HepG2 (cell line): ENCODE measurements around the gene NPHS1. TPM values are rescaled to one million over a fixed set of nuclear protein-coding genes. Genes with fewer than 3 reads are reported as not detected.

Source experiments
- ATAC-seq: fragments of 200-7000 bp; cut with Tn5 transposase; 3 replicates; pipeline ENCODE4 v1.9.1; 2020; ENCODE audit warnings: mild to moderate bottlenecking, moderate library complexity
- BruUV-seq: library from RNA; stranded (reverse); fragments of 400-500 nt; replicated peaks from 2 replicates; lab custom pipeline; 2021; lab: Mats Ljungman, UMichigan
- CTCF ChIA-PET: fragments of 300-600 bp; formaldehyde crosslinking; extraction: SDS; loops from one replicate; lab custom pipeline; 2021; ENCODE audit warnings: low total read pairs, inconsistent platforms, low intra/inter-chr PET ratio; lab: Yijun Ruan, JAX
- POLR2A ChIA-PET: fragments of 350-600 bp; sonication (Branson Sonifier 250); formaldehyde crosslinking; loops from one replicate; lab custom pipeline; 2020; ENCODE audit warnings: antibody characterized with exemption, inconsistent platforms; lab: Yijun Ruan, JAX
- DNase-seq: peaks from one replicate; pipeline ENCODE4 v3.0.0-alpha.2; 2015; ENCODE audit warnings: low spot score
- FAIRE-seq: peaks from 3 replicates; lab custom pipeline; 2011; peaks lifted over from hg19 to GRCh38; lab: Jason Lieb, UNC
- H2AFZ ChIP-seq: one replicate; pipeline ENCODE4 v1.6.1; 2011; ENCODE audit warnings: low read length, inconsistent platforms
- H3K27ac ChIP-seq: fragments of 300-600 bp; 3 replicates; pipeline ENCODE4 v1.8.0; 2011; ENCODE audit warnings: mixed run types, mild to moderate bottlenecking, mixed read lengths, low read length, inconsistent platforms; ENCODE audit not compliant: insufficient read depth; ENCODE audit errors: extremely low read length
- H3K27me3 ChIP-seq, 2 experiments: fragments of 200-600 bp in 1 of 2; 2 replicates in 1 of 2; 3 replicates in 1 of 2; pipeline versions ENCODE4 v1.6.0 to v1.8.0; 2011; ENCODE audit warnings: low read length in 2 of 2, mild to moderate bottlenecking in 2 of 2, moderate library complexity in 2 of 2, inconsistent platforms in 1 of 2; ENCODE audit not compliant: insufficient read depth in 2 of 2, control insufficient read depth in 1 of 2
- H3K36me3 ChIP-seq, 2 experiments: fragments of 200-600 bp in 1 of 2; replicated peaks in 1 of 2; 2 replicates in 1 of 2; 3 replicates in 1 of 2; pipeline versions ENCODE4 v1.5.1 to v1.8.0; 2011; ENCODE audit warnings: low read length in 2 of 2, inconsistent platforms in 1 of 2; ENCODE audit not compliant: insufficient read depth in 2 of 2, control insufficient read depth in 1 of 2
- H3K4me1 ChIP-seq: 2 replicates; pipeline ENCODE4 v1.5.1; 2012; ENCODE audit warnings: low read length, inconsistent platforms; ENCODE audit not compliant: insufficient read depth
- H3K4me2 ChIP-seq: 2 replicates; pipeline ENCODE4 v1.6.0; 2011; ENCODE audit warnings: low read depth, low read length, inconsistent platforms
- H3K4me3 ChIP-seq, 3 experiments: fragments of 200-600 bp in 1 of 3; sonication (generic), shearing (Covaris generic) in 1 of 3; replicated peaks in 1 of 3; 2 replicates each; pipeline ENCODE4 v1.5.1; 2011 to 2016; ENCODE audit warnings: low read length in 3 of 3, inconsistent platforms in 2 of 3, low read depth in 2 of 3, mild to moderate bottlenecking in 2 of 3, control low read depth in 1 of 3, mixed read lengths in 1 of 3; ENCODE audit not compliant: insufficient read depth in 1 of 3
- H3K79me2 ChIP-seq: one replicate; pipeline ENCODE4 v1.6.1; 2011; ENCODE audit warnings: low read length, inconsistent platforms; ENCODE audit not compliant: insufficient read depth
- H3K9ac ChIP-seq: 2 replicates; pipeline ENCODE4 v1.6.0; 2011; ENCODE audit warnings: mild to moderate bottlenecking, low read depth, low read length, inconsistent platforms; ENCODE audit not compliant: insufficient read depth
- H3K9me3 ChIP-seq: 2 replicates; pipeline ENCODE4 v1.5.1; 2012; ENCODE audit warnings: mild to moderate bottlenecking, low read length
- H4K20me1 ChIP-seq: 2 replicates; pipeline ENCODE4 v1.6.0; 2011; ENCODE audit warnings: inconsistent platforms, mild to moderate bottlenecking, low read length, moderate library complexity; ENCODE audit not compliant: insufficient read depth
- SAP130 ChIP-seq: IDR thresholded peaks from 2 replicates; pipeline ENCODE4 v1.6.1; 2016; ENCODE audit warnings: low read depth
- UBTF ChIP-seq: sonication (generic); formaldehyde crosslinking; IDR thresholded peaks from 2 replicates; pipeline ENCODE4 v1.4.0; 2020; ENCODE audit warnings: mild to moderate bottlenecking, missing genetic modification reagents
- ZFP62 ChIP-seq: sonication (generic); formaldehyde crosslinking; IDR thresholded peaks from 2 replicates; pipeline ENCODE4 v1.4.0; 2020; ENCODE audit warnings: missing genetic modification reagents
- ZNF121 ChIP-seq: sonication (generic); formaldehyde crosslinking; IDR thresholded peaks from 2 replicates; pipeline ENCODE4 v1.5.0; 2020; ENCODE audit warnings: mild to moderate bottlenecking, missing genetic modification reagents
- ZNF160 ChIP-seq: sonication (generic); formaldehyde crosslinking; IDR thresholded peaks from 2 replicates; pipeline ENCODE4 v1.8.0; 2022; ENCODE audit warnings: mild to moderate bottlenecking, inconsistent platforms, missing genetic modification reagents
- WGBS: methylation state at CpG from one replicate; pipeline ENCODE4 v1.1.6; 2017; ENCODE audit warnings: low lambda C conversion rate; 5-methylcytosine and 5-hydroxymethylcytosine counted together
- in situ Hi-C: cut with HindIII; loops from 2 replicates; pipeline ENCODE4 v1.10.0; 2017; ENCODE audit warnings: low pct_unique_long_range_greater_than_20kb; ENCODE audit not compliant: extremely low pct_ligation_motif_present
- intact Hi-C: fragments of 100-400 bp; cut with micrococcal nuclease; formaldehyde crosslinking; loops from one replicate; pipeline ENCODE4 v1.10.0; 2022; ENCODE audit not compliant: unreplicated experiment
- polyA plus RNA-seq, 8 experiments: library from polyadenylated mRNA; depleted of rRNA in 3 of 8; stranded (reverse) in 7 of 8; unstranded in 1 of 8; fragments of >200 nt; fragmentation: Illumina TruSeq in 4 of 8; extraction: Trizol in 4 of 8; gene quantifications; 2 replicates each; pipeline versions ENCODE4 v1.2.1 to v1.2.3, GENCODE V29; 2011 to 2016; ENCODE audit warnings: low read depth in 4 of 8, missing spikeins in 1 of 8, mixed read lengths in 1 of 8; ENCODE audit not compliant: insufficient read depth in 1 of 8
- total RNA-seq, 5 experiments: library from RNA; depleted of rRNA; stranded (reverse); fragments of >200 nt; fragmentation: Illumina TruSeq; extraction: Trizol; gene quantifications; 2 replicates each; pipeline ENCODE4 v1.2.3, GENCODE V29; 2016; ENCODE audit warnings: low read depth in 1 of 5
- TF ChIP-seq, protein P1 (sequence below): sonication (generic); formaldehyde crosslinking; IDR thresholded peaks from 2 replicates; pipeline ENCODE4 v1.8.1; 2023; ENCODE audit warnings: mild to moderate bottlenecking, moderate library complexity, missing genetic modification reagents

The NPHS1 gene
- total and polyA plus RNA-seq, 2 of the 13 experiments (the other 11 are each of a cell fraction or from before 2014, with no cell fraction given), result not detected

GRCh38 chr19:35868172-35868822 lies 16.0 kb upstream of the NPHS1 start, which contains the start of gene APLP1 (continued):
- TF ChIP-seq UBTF (CRISPR knock-in tag) (peak; percentile 38; the same call in 1 of the 2 replicates), SAP130 (CRISPR knock-in tag) (peak; percentile 20; the same call in 1 of the 2 replicates), ZFP62 (no peak)
- TF ChIP-seq, protein P1, sequence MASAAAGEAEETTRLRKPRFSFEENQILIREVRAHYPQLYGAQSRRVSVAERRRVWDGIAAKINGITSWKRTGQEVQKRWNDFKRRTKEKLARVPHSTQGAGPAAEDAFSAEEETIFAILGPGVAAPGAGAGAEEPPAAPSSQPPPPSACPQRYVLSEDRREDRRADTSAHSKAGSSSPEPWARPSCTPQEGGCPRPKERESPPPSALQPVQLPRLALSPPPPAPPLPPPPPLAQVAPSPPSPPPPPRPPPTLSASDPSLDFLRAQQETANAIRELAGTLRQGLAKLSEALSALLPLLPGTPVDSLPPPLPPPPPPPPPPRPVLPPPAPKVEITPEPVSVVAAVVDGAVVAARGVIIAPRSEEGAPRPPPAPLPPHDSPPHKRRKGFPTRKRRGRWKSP (CRISPR knock-in tag), result peak; percentile 41; the same call in 1 of the 2 replicates

GRCh38 chr19:35863018-35863417 lies 10.7 kb upstream of the NPHS1 start:
- TF ChIP-seq ZNF160 (CRISPR knock-in tag) (no peak), ZNF121 (peak; percentile 72)
- in situ Hi-C loops, result no loop called here
- Histone ChIP-seq H3K27me3 (peaks cover 2 to 19% of the 10 kb centered on the region in 2 experiments; a peak in 3 of 5 replicates), H3K4me1 (peaks cover 26% of the 10 kb centered on the region), H4K20me1 (no peaks in the 10 kb centered on the region), H3K36me3 (no peaks in the 10 kb centered on the region), H3K4me3 (no peak overlapping the region), H3K9me3 (no peaks in the 10 kb centered on the region), H3K9ac (no peak overlapping the region), H3K4me2 (no peak overlapping the region), H3K27ac (no peak overlapping the region), H2AFZ (no peak overlapping the region), H3K79me2 (no peaks in the 10 kb centered on the region)
- DNase-seq (no peak), ATAC-seq (no peak), FAIRE-seq (no peak)
- ChIA-PET POLR2A (interaction anchor here (0.6 kb wide), 1 partner anchor 18 kb away, joined by 3 read pairs; no protein-coding TSS in a partner anchor), CTCF (no interaction called here)
- 86% methylated on average over 5 of the region's 5 CpGs for WGBS
- no TSS peak for BruUV-seq
- intact Hi-C loops, result loop anchor here (5.0 kb wide), 1 partner anchor 51 kb away; the partner anchor contains the start of gene PRODH2
